ENCODE data around the gene DHX32. TPM values are rescaled to one million over a fixed set of nuclear protein-coding genes. Genes with fewer than 3 reads are reported as not detected.
A peak's percentile ranks its signal among the peaks of the same experiment; 100 is the strongest.
"Not testable (repeated sequence)": the region's sequence is repeated elsewhere in the genome, so short reads cannot be mapped to it uniquely, and the experiment has no call there.

The DHX32 gene
- total RNA-seq, 1 experiment from 2014 or later: 12.0 TPM

DNA sequence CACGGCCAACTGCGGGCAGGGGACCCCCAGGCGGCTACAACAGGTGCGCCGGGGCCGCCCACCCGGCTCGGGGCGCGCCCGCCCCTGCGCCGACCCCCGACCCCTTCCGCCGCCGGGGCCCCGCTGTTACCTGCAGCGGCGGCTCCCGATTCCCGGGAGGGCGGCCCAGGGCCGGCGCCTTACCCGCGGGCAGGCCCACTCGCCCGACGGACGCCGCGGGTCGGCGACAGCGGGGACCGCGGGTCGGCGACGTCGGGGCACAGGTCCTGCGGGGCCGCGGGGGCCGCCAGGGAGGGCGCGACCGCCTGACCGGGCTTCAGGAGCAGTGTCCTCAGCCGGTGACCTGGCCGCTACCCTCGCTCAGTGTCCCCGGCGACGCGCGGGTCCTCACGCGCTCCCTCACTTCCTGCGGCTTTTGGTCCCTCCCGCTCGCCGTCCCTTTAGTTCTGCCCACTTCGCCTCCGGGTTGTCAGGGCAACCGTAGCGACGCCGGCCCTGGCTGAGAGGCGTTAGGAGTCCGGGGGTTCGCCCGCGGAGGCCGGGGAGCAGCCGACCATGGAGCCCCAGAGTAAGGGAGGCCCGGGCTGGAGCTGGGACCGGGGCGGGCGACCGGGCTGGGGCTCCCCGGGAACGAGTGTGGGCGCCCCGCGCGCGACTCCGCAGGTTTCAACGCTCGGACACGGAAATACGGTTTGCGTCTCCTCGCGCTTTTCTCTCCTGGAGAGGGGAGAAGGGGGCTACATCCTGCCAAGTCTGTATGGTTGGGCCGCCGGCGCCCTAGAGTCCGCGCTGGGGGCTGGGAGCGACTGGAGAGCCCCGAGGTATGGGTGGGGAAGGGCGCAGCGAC lies 15.2 kb upstream of the DHX32 start, which contains the start of gene FANK1:
TSS of gene FANK1 (plus strand) at position 477 of the 847 bp plus-strand sequence. CDS start at position 556, 79 bp downstream.
- not testable (repeated sequence) for H4K91ac ChIP-seq (ENCODE audit: insufficient read length, low read depth, low read length); H2AK5ac ChIP-seq (ENCODE audit: insufficient read length, low read length); H4K8ac ChIP-seq (replicated peaks; ENCODE audit: insufficient read length, low read depth, low read length); H2AFZ ChIP-seq (ENCODE audit: low read length); H3K36me3 Mint-ChIP-seq (ENCODE audit: insufficient read depth in 1 of 3, low read depth in 3 of 3); H3K4me1 ChIP-seq (ENCODE audit: insufficient read depth, low read length); H4K20me1 ChIP-seq (ENCODE audit: control insufficient read depth, insufficient read depth, insufficient read length); H2BK120ac ChIP-seq (ENCODE audit: low read depth, low read length, poor library complexity, severe bottlenecking); H2BK5ac ChIP-seq (ENCODE audit: insufficient read length, low read length); H3K27ac ChIP-seq (ENCODE audit: insufficient read length, low read depth, low read length); H3K56ac ChIP-seq (ENCODE audit: insufficient read length, low read depth, low read length); H3K18ac ChIP-seq (ENCODE audit: insufficient read length, low read depth, low read length); H4K5ac ChIP-seq (ENCODE audit: insufficient read length, low read depth, low read length); H3K27me3 ChIP-seq (ENCODE audit: insufficient read depth, low read length); H3K79me1 ChIP-seq (ENCODE audit: insufficient read depth, low read depth, low read length, poor library complexity, severe bottlenecking); H2BK12ac ChIP-seq (ENCODE audit: insufficient read length, low read depth, low read length); H2BK20ac ChIP-seq (ENCODE audit: low read depth, low read length, poor library complexity, severe bottlenecking); H3K79me2 ChIP-seq (ENCODE audit: insufficient read depth, low read length); H3K23me2 ChIP-seq (ENCODE audit: insufficient read length, low read depth, low read length, poor library complexity, severe bottlenecking); H3K14ac ChIP-seq (ENCODE audit: insufficient read depth, low read length); H3K23ac ChIP-seq (ENCODE audit: insufficient read length, low read depth, low read length); H3K9me3 ChIP-seq (ENCODE audit: control insufficient read depth, low read depth, low read length); H2BK15ac ChIP-seq (ENCODE audit: low read depth, low read length); H3T11ph ChIP-seq (ENCODE audit: low read length); H3K4ac ChIP-seq (ENCODE audit: low read depth, low read length)
- Mint-ChIP-seq H3K27ac (peak within 1 kb of the TSS in 2 of 3 experiments; percentile 1 to 94; a peak in 2 of 7 replicates), H3K9me3 (peaks cover 9 to 14% of the 10 kb centered on the region in 2 experiments), H3K4me1 (peaks cover 35 to 37% of the 10 kb centered on the region in 2 experiments), H3K4me3 (peak within 1 kb of the TSS; percentile 85 to 91), H3K27me3 (ENCODE audit: low read depth) (peaks cover 15% of the 10 kb centered on the region)
- peak within 1 kb of the TSS; percentile 10 for H3K9ac ChIP-seq (ENCODE audit: extremely low read depth, insufficient read length, low read length)
- DNase-seq: peak; percentile 84
- WGBS (ENCODE audit: extremely low coverage, insufficient read length, low lambda C conversion rate): no CpG with 5 or more reads among the region's 106 CpGs
- H3K4me2 ChIP-seq (ENCODE audit: insufficient read depth, insufficient read length, low read length): peak within 1 kb of the TSS; percentile 49

DNA sequence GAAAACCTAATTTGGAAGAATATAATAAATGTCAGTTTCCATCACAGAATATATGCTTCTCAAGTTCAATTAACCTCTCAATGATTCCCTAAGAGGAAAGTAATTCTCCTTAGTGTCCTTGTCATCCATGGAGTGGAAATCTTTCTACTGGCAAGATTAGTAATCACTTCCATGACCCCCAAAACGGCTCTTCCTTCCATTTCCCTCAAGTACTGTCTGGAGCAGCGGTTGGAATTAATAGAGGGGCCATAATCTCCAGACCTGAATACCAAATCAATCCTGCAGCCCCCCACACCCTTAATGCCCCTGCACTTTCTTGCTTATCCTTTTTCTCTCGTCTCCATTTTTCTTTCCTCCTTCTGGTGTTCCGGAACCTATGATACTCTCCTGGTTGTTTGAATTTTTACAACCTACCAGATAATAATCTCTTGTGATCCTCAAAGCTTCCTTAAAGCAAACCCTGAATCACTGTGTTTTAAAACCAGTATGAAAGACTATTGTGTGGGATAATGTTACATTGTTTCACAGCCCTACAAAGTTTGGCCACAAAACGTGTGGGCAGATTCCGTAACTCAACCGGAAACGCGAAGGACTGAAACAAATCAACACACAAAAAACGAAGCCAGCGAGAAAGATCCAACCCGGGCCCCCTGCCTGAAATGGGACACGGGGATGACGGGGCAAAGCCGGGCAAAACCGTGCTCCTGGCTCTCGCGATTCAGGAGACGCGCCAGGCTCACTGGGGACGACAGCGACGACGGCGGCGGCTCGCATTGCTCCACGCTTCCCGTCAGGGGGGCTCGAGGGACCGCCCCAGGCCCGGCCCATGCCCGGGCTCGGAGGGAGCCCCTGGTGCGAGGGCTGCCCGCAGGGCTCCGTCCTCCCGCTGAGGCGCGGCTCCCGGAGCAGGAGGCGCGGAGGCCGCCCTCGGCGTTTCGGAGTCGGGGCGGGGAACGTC lies 14.3 kb upstream of the DHX32 start:
- not testable (repeated sequence) for H3K27ac ChIP-seq (ENCODE audit: insufficient read length, low read depth, low read length); H3K79me2 ChIP-seq (ENCODE audit: insufficient read depth, low read length); H2BK20ac ChIP-seq (ENCODE audit: low read depth, low read length, poor library complexity, severe bottlenecking); H4K91ac ChIP-seq (ENCODE audit: insufficient read length, low read depth, low read length); H3K18ac ChIP-seq (ENCODE audit: insufficient read length, low read depth, low read length); H4K20me1 ChIP-seq (ENCODE audit: control insufficient read depth, insufficient read depth, insufficient read length); H3K23ac ChIP-seq (ENCODE audit: insufficient read length, low read depth, low read length); H4K5ac ChIP-seq (ENCODE audit: insufficient read length, low read depth, low read length); H2BK15ac ChIP-seq (ENCODE audit: low read depth, low read length); H3K36me3 Mint-ChIP-seq (ENCODE audit: insufficient read depth in 1 of 3, low read depth in 3 of 3); H3K4me1 ChIP-seq (ENCODE audit: insufficient read depth, low read length); H3K14ac ChIP-seq (ENCODE audit: insufficient read depth, low read length); H3K9me3 ChIP-seq (ENCODE audit: control insufficient read depth, low read depth, low read length); H3T11ph ChIP-seq (ENCODE audit: low read length); H3K56ac ChIP-seq (ENCODE audit: insufficient read length, low read depth, low read length); H3K23me2 ChIP-seq (ENCODE audit: insufficient read length, low read depth, low read length, poor library complexity, severe bottlenecking); H2AFZ ChIP-seq (ENCODE audit: low read length); H3K27me3 ChIP-seq (ENCODE audit: insufficient read depth, low read length); H2AK5ac ChIP-seq (ENCODE audit: insufficient read length, low read length); H3K4ac ChIP-seq (ENCODE audit: low read depth, low read length); H3K79me1 ChIP-seq (ENCODE audit: insufficient read depth, low read depth, low read length, poor library complexity, severe bottlenecking); H4K8ac ChIP-seq (replicated peaks; ENCODE audit: insufficient read length, low read depth, low read length); H2BK5ac ChIP-seq (ENCODE audit: insufficient read length, low read length); H2BK12ac ChIP-seq (ENCODE audit: insufficient read length, low read depth, low read length); H2BK120ac ChIP-seq (ENCODE audit: low read depth, low read length, poor library complexity, severe bottlenecking)
- Mint-ChIP-seq H3K27ac (peak overlapping the region; percentile 1 to 94 (median 56); a peak in 3 of 7 replicates), H3K4me3 (peak overlapping the region; percentile 69 to 88), H3K4me1 (peaks cover 30 to 33% of the 10 kb centered on the region in 2 experiments), H3K27me3 (ENCODE audit: low read depth) (peaks cover 15% of the 10 kb centered on the region), H3K9me3 (peaks cover 8 to 14% of the 10 kb centered on the region in 2 experiments)
- Histone ChIP-seq H3K9ac (ENCODE audit: extremely low read depth, insufficient read length, low read length) (peak overlapping the region; percentile 10), H3K4me2 (ENCODE audit: insufficient read depth, insufficient read length, low read length) (peak overlapping the region; percentile 49)
- no CpG with 5 or more reads among the region's 50 CpGs for WGBS (ENCODE audit: extremely low coverage, insufficient read length, low lambda C conversion rate)
- peak; percentile 70 for DNase-seq
